Mucosa of descending colon (tissue), 3 donors: ENCODE measurements around the gene ZSWIM7. TPM values are rescaled to one million over a fixed set of nuclear protein-coding genes. Genes with fewer than 3 reads are reported as not detected.

Experiments
- ATAC-seq: fragments of 200-7000 bp; cut with Tn5 transposase; one replicate; pipeline ENCODE4 v1.9.1; 2020; ENCODE audit warnings: mild to moderate bottlenecking, moderate library complexity
- DNase-seq, 3 donors: peaks; one replicate each; pipeline ENCODE4 v3.0.0-alpha.2; 2020
- H3K36me3 ChIP-seq: fragments of 200-600 bp; one replicate; pipeline ENCODE4 v1.8.0; 2021; ENCODE audit warnings: low read depth, mild to moderate bottlenecking
- H3K4me1 ChIP-seq: fragments of 200-600 bp; one replicate; pipeline ENCODE4 v1.8.0; 2021; ENCODE audit warnings: low read depth, mild to moderate bottlenecking
- H3K4me3 ChIP-seq: fragments of 200-600 bp; one replicate; pipeline ENCODE4 v1.8.0; 2021; ENCODE audit warnings: mild to moderate bottlenecking
- H3K9me3 ChIP-seq: fragments of 200-600 bp; one replicate; pipeline ENCODE4 v1.8.0; 2021; ENCODE audit warnings: mild to moderate bottlenecking
- CTCF ChIP-seq: fragments of 200-600 bp; IDR thresholded peaks from one replicate; pipeline ENCODE4 v1.8.0; 2022; ENCODE audit warnings: antibody characterized with exemption, mild to moderate bottlenecking
- intact Hi-C, 2 donors: fragments of 100-400 bp; cut with DNase I in 1 of 2; cut with micrococcal nuclease in 1 of 2; formaldehyde crosslinking; loops; one replicate each; pipeline versions ENCODE4 v1.11.0 to v1.11.1; 2022; cut with DNase I, micrococcal nuclease
- total RNA-seq, 3 donors: library from RNA; stranded (reverse); fragmentation: NEBNext Ultra II Directional in 2 of 3; extraction: Animal tissue kit (Norgen Biotek cat#: 25700) in 2 of 3; gene quantifications; one replicate each; pipeline versions ENCODE4 v1.2.1 to v1.2.4, GENCODE V29; 2021 to 2023
- donor health status: DM: no; HTN: no; CAD: no; lungs with moderate emphysema.
- donor health status: DM: no; HTN: no; CAD: no.
- donor health status: DM: no; HTN: yes; CAD: no.

ZSWIM7 gene
- total RNA-seq, 3 donors from 2014 or later: 17.3 to 32.1 (median 26.0) TPM

GRCh38 chr17:16005636-16006035 lies 6.1 kb upstream of the ZSWIM7 start:
- intact Hi-C loops: no loop called here
- Histone ChIP-seq H3K9me3 (no peaks in the 10 kb centered on the region), H3K4me3 (no peak overlapping the region), H3K36me3 (peaks cover 3% of the 10 kb centered on the region), H3K4me1 (peaks cover 6% of the 10 kb centered on the region)
- ATAC-seq: no peak
- DNase-seq: no peak
- TF ChIP-seq CTCF: no peak

GRCh38 chr17:16003841-16004240 lies 4.3 kb upstream of the ZSWIM7 start:
- peaks cover 3% of the 10 kb centered on the region for H3K36me3 ChIP-seq
- no peak for ATAC-seq
- no peak for DNase-seq
- intact Hi-C loops: no loop called here
- no peaks in the 10 kb centered on the region for H3K9me3 ChIP-seq
- no peak for TF ChIP-seq CTCF
- H3K4me1 ChIP-seq: peaks cover 8% of the 10 kb centered on the region
- H3K4me3 ChIP-seq: no peak overlapping the region

GRCh38 chr17:16002708-16003260 lies 3.3 kb upstream of the ZSWIM7 start:
- Histone ChIP-seq H3K4me1 (peaks cover 8% of the 10 kb centered on the region), H3K36me3 (no peaks in the 10 kb centered on the region), H3K4me3 (no peak overlapping the region), H3K9me3 (no peaks in the 10 kb centered on the region)
- no peak for DNase-seq
- ATAC-seq: peak; percentile 22
- intact Hi-C loops: no loop called here
- no peak for TF ChIP-seq CTCF

DNA sequence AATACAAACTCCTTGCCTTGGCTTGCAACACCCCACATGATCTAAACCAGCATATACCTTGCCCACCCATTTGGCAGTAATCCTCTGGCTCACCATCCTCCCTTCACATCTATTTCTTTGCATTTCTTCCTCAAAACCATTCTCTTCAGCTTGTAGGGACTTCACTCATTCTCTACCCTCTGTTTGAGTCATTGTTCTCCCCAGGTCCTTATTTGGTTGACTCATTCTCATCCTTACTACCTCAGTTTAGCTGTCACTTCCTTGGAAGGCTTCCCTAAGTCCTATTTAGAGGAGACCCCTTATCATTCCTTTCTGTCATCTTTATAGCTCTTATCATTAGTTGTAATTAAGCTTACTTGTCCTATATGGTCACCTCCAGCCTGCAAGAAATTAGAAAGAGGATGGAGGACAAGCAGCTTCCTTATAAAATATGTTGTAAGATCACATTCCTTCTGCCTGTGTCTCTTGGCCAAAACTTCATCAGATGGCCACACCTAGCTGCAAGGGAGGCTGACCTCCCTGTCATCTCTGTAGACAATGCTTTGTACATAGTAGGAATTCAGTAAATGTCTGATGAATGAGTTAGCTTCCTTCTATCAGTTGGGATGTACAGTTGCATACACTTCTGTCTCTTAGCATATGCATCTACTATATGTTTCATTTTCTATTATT lies 1.9 kb upstream of the ZSWIM7 start:
- Histone ChIP-seq H3K4me3 (no peak overlapping the region), H3K36me3 (no peaks in the 10 kb centered on the region), H3K9me3 (no peaks in the 10 kb centered on the region), H3K4me1 (peaks cover 8% of the 10 kb centered on the region)
- no peak for ATAC-seq
- intact Hi-C loops: no loop called here
- no peak for DNase-seq
- TF ChIP-seq CTCF: no peak

- peak overlapping the region; percentile 58 for H3K4me3 ChIP-seq
- peak in 2 of 3 donors; percentile 45 to 72 for DNase-seq
- peak; percentile 65 for ATAC-seq
- H3K4me1 ChIP-seq: peaks cover 8% of the 10 kb centered on the region
- no peak for TF ChIP-seq CTCF
- no peaks in the 10 kb centered on the region for H3K9me3 ChIP-seq
- no peaks in the 10 kb centered on the region for H3K36me3 ChIP-seq
- intact Hi-C loops: loop anchor here (10.0 kb wide), 2 partner anchors 55 to 175 kb away; partner anchors contain the start of gene ADORA2B (in 1 of the 2)
Observed at GRCh38 chr17:15999974-16000827, 697 bp upstream of the ZSWIM7 start.
